ENCODE results near the gene TMOD2. TPM values are rescaled to one million over a fixed set of nuclear protein-coding genes. Genes with fewer than 3 reads are reported as not detected.

TMOD2 gene
- total RNA-seq, 1 donor: 9.8 TPM

DNA sequence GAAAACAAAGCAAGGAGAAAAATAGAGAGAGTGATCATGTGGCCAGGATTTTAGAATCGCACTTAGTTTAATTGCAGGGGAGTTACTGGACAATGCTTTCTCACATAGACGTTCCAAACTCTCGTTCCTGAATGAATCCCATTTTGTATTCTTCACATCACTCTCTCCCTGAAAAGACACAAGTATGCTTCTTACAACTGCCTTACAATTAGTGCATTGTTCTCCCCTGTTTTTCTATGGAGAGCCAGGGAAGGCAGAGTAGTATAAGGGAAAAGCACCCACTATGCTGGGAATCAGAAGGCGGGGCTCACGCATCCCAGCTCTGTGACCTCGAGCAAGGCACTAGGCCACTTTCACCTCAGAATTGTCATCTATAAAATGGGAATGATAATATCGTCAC lies 14.4 kb downstream of the TMOD2 start:
- Histone ChIP-seq H3K4me3 (ENCODE audit: insufficient read depth, low read length) (no peak overlapping the region), H3K4me2 (ENCODE audit: insufficient read depth, low read length) (no peak overlapping the region), H3K27me3 (ENCODE audit: insufficient read depth, low read length) (no peaks in the 10 kb centered on the region), H2AFZ (ENCODE audit: low read length) (no peak overlapping the region), H3K36me3 (ENCODE audit: insufficient read depth, low read length) (no peaks in the 10 kb centered on the region), H3K9me3 (ENCODE audit: low read depth, low read length) (no peaks in the 10 kb centered on the region), H4K20me1 (ENCODE audit: insufficient read depth, low read length) (no peaks in the 10 kb centered on the region), H3K4me1 (ENCODE audit: insufficient read depth, low read length) (no peaks in the 10 kb centered on the region), H3K27ac (ENCODE audit: low read depth, low read length) (no peak overlapping the region), H3K79me2 (ENCODE audit: insufficient read depth, low read length) (no peaks in the 10 kb centered on the region)
- TF ChIP-seq CTCF (IDR thresholded peaks at IDR 0.05; ENCODE audit: extremely low read depth, low read depth, low read length): no peak
- no peak for DNase-seq (ENCODE audit: insufficient read length, low spot score, missing footprints)

GRCh38 chr15:51766341-51766740 lies 14.9 kb downstream of the TMOD2 start:
- H2AFZ ChIP-seq (ENCODE audit: low read length): no peak overlapping the region
- no peak overlapping the region for H3K4me3 ChIP-seq (ENCODE audit: insufficient read depth, low read length)
- H3K4me2 ChIP-seq (ENCODE audit: insufficient read depth, low read length): no peak overlapping the region
- H3K27me3 ChIP-seq (ENCODE audit: insufficient read depth, low read length): no peaks in the 10 kb centered on the region
- no peaks in the 10 kb centered on the region for H3K4me1 ChIP-seq (ENCODE audit: insufficient read depth, low read length)
- DNase-seq (ENCODE audit: insufficient read length, low spot score, missing footprints): no peak
- no peaks in the 10 kb centered on the region for H3K9me3 ChIP-seq (ENCODE audit: low read depth, low read length)
- no peaks in the 10 kb centered on the region for H3K79me2 ChIP-seq (ENCODE audit: insufficient read depth, low read length)
- no peak overlapping the region for H3K27ac ChIP-seq (ENCODE audit: low read depth, low read length)
- TF ChIP-seq CTCF (IDR thresholded peaks at IDR 0.05; ENCODE audit: extremely low read depth, low read depth, low read length): no peak
- H3K36me3 ChIP-seq (ENCODE audit: insufficient read depth, low read length): no peaks in the 10 kb centered on the region
- H4K20me1 ChIP-seq (ENCODE audit: insufficient read depth, low read length): no peaks in the 10 kb centered on the region

- no peak overlapping the region for H3K4me2 ChIP-seq (ENCODE audit: insufficient read depth, low read length)
- no peaks in the 10 kb centered on the region for H3K4me1 ChIP-seq (ENCODE audit: insufficient read depth, low read length)
- no peaks in the 10 kb centered on the region for H3K9me3 ChIP-seq (ENCODE audit: low read depth, low read length)
- H3K79me2 ChIP-seq (ENCODE audit: insufficient read depth, low read length): no peaks in the 10 kb centered on the region
- no peaks in the 10 kb centered on the region for H3K27me3 ChIP-seq (ENCODE audit: insufficient read depth, low read length)
- no peak overlapping the region for H3K4me3 ChIP-seq (ENCODE audit: insufficient read depth, low read length)
- H4K20me1 ChIP-seq (ENCODE audit: insufficient read depth, low read length): no peaks in the 10 kb centered on the region
- DNase-seq (ENCODE audit: insufficient read length, low spot score, missing footprints): no peak
- TF ChIP-seq CTCF (IDR thresholded peaks at IDR 0.05; ENCODE audit: extremely low read depth, low read depth, low read length): no peak
- no peak overlapping the region for H2AFZ ChIP-seq (ENCODE audit: low read length)
- no peak overlapping the region for H3K27ac ChIP-seq (ENCODE audit: low read depth, low read length)
- no peaks in the 10 kb centered on the region for H3K36me3 ChIP-seq (ENCODE audit: insufficient read depth, low read length)
Measured at GRCh38 chr15:51768018-51768417, 16.6 kb downstream of the TMOD2 start.

DNA sequence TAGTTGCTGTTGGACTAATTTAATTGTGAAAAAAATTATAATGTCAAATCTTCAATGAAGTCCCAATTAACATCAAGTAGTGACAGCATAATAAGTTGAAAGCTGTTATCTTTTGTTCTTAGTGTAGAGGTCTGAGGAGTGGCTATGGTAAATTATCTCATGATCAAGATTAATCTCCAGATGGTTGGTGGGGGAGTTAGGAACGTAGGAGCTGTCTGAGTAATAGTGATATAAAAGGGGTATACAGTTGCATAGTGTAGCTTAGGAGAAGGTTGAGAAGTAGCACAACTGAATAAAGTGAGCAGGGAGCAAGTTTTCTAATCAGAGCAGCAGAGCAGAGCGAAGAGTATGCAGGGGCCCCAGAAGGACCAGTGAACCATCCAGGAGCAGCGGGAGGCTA lies 19.5 kb downstream of the TMOD2 start:
- no peak for DNase-seq (ENCODE audit: insufficient read length, low spot score, missing footprints)
- Histone ChIP-seq H3K27me3 (ENCODE audit: insufficient read depth, low read length) (no peaks in the 10 kb centered on the region), H4K20me1 (ENCODE audit: insufficient read depth, low read length) (no peaks in the 10 kb centered on the region), H3K4me1 (ENCODE audit: insufficient read depth, low read length) (no peaks in the 10 kb centered on the region), H3K4me3 (ENCODE audit: insufficient read depth, low read length) (no peak overlapping the region), H3K27ac (ENCODE audit: low read depth, low read length) (no peak overlapping the region), H3K79me2 (ENCODE audit: insufficient read depth, low read length) (no peaks in the 10 kb centered on the region), H3K9me3 (ENCODE audit: low read depth, low read length) (no peaks in the 10 kb centered on the region), H2AFZ (ENCODE audit: low read length) (no peak overlapping the region), H3K4me2 (ENCODE audit: insufficient read depth, low read length) (no peak overlapping the region), H3K36me3 (ENCODE audit: insufficient read depth, low read length) (no peaks in the 10 kb centered on the region)
- no peak for TF ChIP-seq CTCF (IDR thresholded peaks at IDR 0.05; ENCODE audit: extremely low read depth, low read depth, low read length)

Data from osteoblast (primary cell).